GM23248 (cell line): ENCODE data around the gene TMX3. TPM values are rescaled to one million over a fixed set of nuclear protein-coding genes. Genes with fewer than 3 reads are reported as not detected.

Experiments used
- DNase-seq: peaks from one replicate; pipeline ENCODE4 v3.0.0-alpha.2; 2015
- H2AFZ ChIP-seq: fragments of 200-600 bp; sonication (generic); 2 replicates; pipeline ENCODE4 v1.6.1; 2016; ENCODE audit warnings: antibody characterized with exemption
- H3F3A ChIP-seq: fragments of 200-600 bp; sonication (generic); 2 replicates; pipeline ENCODE4 v1.6.1; 2016; ENCODE audit warnings: mild to moderate bottlenecking, antibody characterized with exemption, mixed run types; ENCODE audit not compliant: insufficient read depth
- H3K27ac ChIP-seq: fragments of 200-600 bp; sonication (generic); 2 replicates; pipeline ENCODE4 v1.5.1; 2016; ENCODE audit warnings: mild to moderate bottlenecking
- H3K27me3 ChIP-seq: fragments of 200-600 bp; sonication (generic); replicated peaks from 2 replicates; pipeline ENCODE4 v1.6.1; 2016; ENCODE audit warnings: mild to moderate bottlenecking; ENCODE audit not compliant: insufficient read depth
- H3K36me3 ChIP-seq: fragments of 200-600 bp; sonication (generic); 2 replicates; pipeline ENCODE4 v1.6.1; 2016; ENCODE audit warnings: low read depth, mild to moderate bottlenecking
- H3K4me1 ChIP-seq: fragments of 200-600 bp; sonication (generic); 2 replicates; pipeline ENCODE4 v1.6.1; 2016; ENCODE audit warnings: mild to moderate bottlenecking; ENCODE audit not compliant: insufficient read depth
- H3K4me2 ChIP-seq: fragments of 200-600 bp; sonication (generic); one replicate; pipeline ENCODE4 v1.6.1; 2016; ENCODE audit warnings: mild to moderate bottlenecking; ENCODE audit not compliant: unreplicated experiment
- H3K4me3 ChIP-seq: fragments of 200-600 bp; sonication (generic); 2 replicates; pipeline ENCODE4 v1.5.1; 2016; ENCODE audit warnings: mild to moderate bottlenecking
- H3K79me2 ChIP-seq: fragments of 200-600 bp; sonication (generic); 2 replicates; pipeline ENCODE4 v1.6.1; 2016; ENCODE audit warnings: mild to moderate bottlenecking; ENCODE audit not compliant: insufficient read depth
- H3K9ac ChIP-seq: fragments of 200-600 bp; sonication (generic); 2 replicates; pipeline ENCODE4 v1.6.1; 2016; ENCODE audit warnings: mild to moderate bottlenecking
- H3K9me2 ChIP-seq: fragments of 200-600 bp; sonication (generic); 2 replicates; pipeline ENCODE4 v1.6.1; 2016; ENCODE audit warnings: mixed run types, mild to moderate bottlenecking, moderate library complexity; ENCODE audit not compliant: insufficient read depth
- H3K9me3 ChIP-seq: fragments of 200-600 bp; sonication (generic); one replicate; pipeline ENCODE4 v1.6.1; 2017; ENCODE audit warnings: low read depth
- H4K20me1 ChIP-seq: fragments of 200-600 bp; sonication (generic); 2 replicates; pipeline ENCODE4 v1.6.0; 2016; ENCODE audit not compliant: insufficient read depth
- EZH2 ChIP-seq: fragments of 200-600 bp; sonication (generic); IDR thresholded peaks from 2 replicates; pipeline ENCODE4 v1.6.1; 2018; ENCODE audit warnings: antibody characterized with exemption, mild to moderate bottlenecking; ENCODE audit not compliant: insufficient read depth, poor library complexity, severe bottlenecking
- EZH2phosphoT487 ChIP-seq: fragments of 200-600 bp; sonication (generic); IDR thresholded peaks from 2 replicates; pipeline ENCODE4 v1.6.1; 2018; ENCODE audit warnings: antibody characterized with exemption, moderate library complexity, mild to moderate bottlenecking, low read depth; ENCODE audit not compliant: insufficient read depth
- WGBS, 2 experiments: methylation state at CpG; one replicate each; pipeline ENCODE4 v1.1.6; 2015 to 2017; ENCODE audit warnings: low lambda C conversion rate in 2 of 2, low coverage in 1 of 2; ENCODE audit errors: missing lambda C conversion rate in 2 of 2; 5-methylcytosine and 5-hydroxymethylcytosine counted together
- in situ Hi-C: fragments of 300-500 bp; cut with MboI; formaldehyde crosslinking; loops from 2 replicates; pipeline ENCODE4 v1.15.0; 2020
- polyA plus RNA-seq: library from polyadenylated mRNA; unstranded; fragments of >200 nt; fragmentation: Nextera tagmentation; extraction: Ambion mirVana; gene quantifications from 2 replicates; pipeline ENCODE4 v1.2.1, GENCODE V29; 2016
- total RNA-seq: library from RNA; depleted of rRNA; stranded (reverse); fragments of >200 nt; shearing (Covaris generic); gene quantifications from 2 replicates; pipeline ENCODE4 v1.2.3, GENCODE V29; 2014

The TMX3 gene
- total and polyA plus RNA-seq, 2 experiments from 2014 or later, result 70.4 to 111 TPM

GRCh38 chr18:68660354-68661183 lies 54.3 kb downstream of the TMX3 start:
- H3K9me3 ChIP-seq, result no peaks in the 10 kb centered on the region
- H2AFZ ChIP-seq, result no peak overlapping the region; the same call in 1 of the 2 replicates
- H3K27me3 ChIP-seq, result no peaks in the 10 kb centered on the region
- H3K27ac ChIP-seq, result no peak overlapping the region
- H3K9me2 ChIP-seq, result no peaks in the 10 kb centered on the region
- no peak overlapping the region for H3K4me3 ChIP-seq
- H3K4me2 ChIP-seq, result no peak overlapping the region
- peak; percentile 73 for DNase-seq
- H3F3A ChIP-seq, result no peaks in the 10 kb centered on the region
- H3K36me3 ChIP-seq, result no peaks in the 10 kb centered on the region
- in situ Hi-C loops, result loop anchor here (10.0 kb wide), 1 partner anchor 1446 kb away; no protein-coding TSS in a partner anchor
- no peak overlapping the region for H3K9ac ChIP-seq
- no peak for TF ChIP-seq EZH2
- TF ChIP-seq EZH2phosphoT487, result no peak
- no peaks in the 10 kb centered on the region for H4K20me1 ChIP-seq
- 36 to 43% methylated on average over 5 of the region's 5 CpGs for WGBS, 2 experiments
- no peaks in the 10 kb centered on the region for H3K79me2 ChIP-seq
- H3K4me1 ChIP-seq, result no peaks in the 10 kb centered on the region

GRCh38 chr18:68648191-68648590 lies 66.7 kb downstream of the TMX3 start:
- Histone ChIP-seq H2AFZ (no peak overlapping the region), H3K9ac (no peak overlapping the region), H3K4me1 (peaks cover 5% of the 10 kb centered on the region; the same call in 1 of the 2 replicates), H3K9me3 (no peaks in the 10 kb centered on the region), H3F3A (no peaks in the 10 kb centered on the region), H3K9me2 (no peaks in the 10 kb centered on the region), H4K20me1 (no peaks in the 10 kb centered on the region), H3K27ac (no peak overlapping the region), H3K27me3 (no peaks in the 10 kb centered on the region), H3K4me3 (no peak overlapping the region), H3K36me3 (no peaks in the 10 kb centered on the region), H3K79me2 (no peaks in the 10 kb centered on the region), H3K4me2 (no peak overlapping the region)
- no peak for TF ChIP-seq EZH2phosphoT487
- no peak for TF ChIP-seq EZH2
- in situ Hi-C loops, result no loop called here
- no peak for DNase-seq

DNA sequence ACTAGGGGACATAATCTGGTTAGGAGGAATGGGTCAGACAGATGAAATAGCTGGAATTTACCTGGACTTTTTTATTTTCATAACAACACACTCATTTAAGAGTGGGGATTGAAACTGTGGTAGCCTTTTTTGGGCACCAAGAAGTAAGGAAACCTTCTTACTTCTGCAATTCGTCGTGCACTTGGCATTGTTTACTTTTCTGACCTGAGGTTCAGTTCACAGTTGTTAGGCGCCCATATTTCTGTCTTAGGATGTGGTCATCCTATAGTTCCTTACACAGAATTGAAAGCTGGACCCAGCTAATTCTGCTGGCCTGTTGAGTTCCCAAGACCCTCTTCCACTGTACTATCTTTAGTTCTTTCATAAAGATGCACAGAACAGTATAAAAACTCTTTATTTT lies 72.9 kb downstream of the TMX3 start:
- no peak for TF ChIP-seq EZH2phosphoT487
- TF ChIP-seq EZH2, result no peak
- no peak overlapping the region for H2AFZ ChIP-seq
- no peak overlapping the region for H3K27ac ChIP-seq
- H3F3A ChIP-seq, result no peaks in the 10 kb centered on the region
- no peaks in the 10 kb centered on the region for H3K27me3 ChIP-seq
- H3K4me3 ChIP-seq, result no peak overlapping the region
- H3K9me2 ChIP-seq, result no peaks in the 10 kb centered on the region
- 89 to 92% methylated on average over 3 of the region's 3 CpGs for WGBS, 2 experiments
- H4K20me1 ChIP-seq, result no peaks in the 10 kb centered on the region
- H3K9me3 ChIP-seq, result no peaks in the 10 kb centered on the region
- in situ Hi-C loops, result no loop called here
- H3K9ac ChIP-seq, result no peak overlapping the region
- no peaks in the 10 kb centered on the region for H3K4me1 ChIP-seq
- no peaks in the 10 kb centered on the region for H3K36me3 ChIP-seq
- H3K4me2 ChIP-seq, result no peak overlapping the region
- no peaks in the 10 kb centered on the region for H3K79me2 ChIP-seq
- no peak for DNase-seq

DNA sequence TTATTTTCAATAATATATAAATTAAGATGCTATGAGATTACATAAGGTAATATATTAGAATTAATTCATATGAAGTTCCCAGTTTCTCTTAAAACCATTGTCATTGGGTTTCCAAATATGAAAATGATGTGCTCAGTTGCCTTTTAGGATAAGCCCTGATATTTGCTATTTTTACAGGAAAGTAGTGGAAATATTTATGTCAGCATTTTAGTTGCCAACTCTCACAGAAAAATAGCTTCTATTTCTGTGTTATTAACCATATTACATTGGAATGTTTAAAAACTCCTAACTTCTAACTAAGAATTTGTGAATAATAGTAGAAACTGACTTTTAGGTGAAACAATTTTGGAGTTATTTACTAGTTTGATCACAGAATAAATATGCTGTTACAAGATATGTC lies 74.0 kb downstream of the TMX3 start:
- no peaks in the 10 kb centered on the region for H3K4me1 ChIP-seq
- no peak overlapping the region for H3K4me3 ChIP-seq
- H3K36me3 ChIP-seq, result no peaks in the 10 kb centered on the region
- H3K9me2 ChIP-seq, result no peaks in the 10 kb centered on the region
- no peak overlapping the region for H3K9ac ChIP-seq
- no peaks in the 10 kb centered on the region for H3K9me3 ChIP-seq
- no peaks in the 10 kb centered on the region for H3F3A ChIP-seq
- no peak for DNase-seq
- H2AFZ ChIP-seq, result no peak overlapping the region
- no peaks in the 10 kb centered on the region for H4K20me1 ChIP-seq
- H3K27ac ChIP-seq, result no peak overlapping the region
- no peaks in the 10 kb centered on the region for H3K27me3 ChIP-seq
- in situ Hi-C loops, result no loop called here
- H3K79me2 ChIP-seq, result no peaks in the 10 kb centered on the region
- no peak for TF ChIP-seq EZH2
- TF ChIP-seq EZH2phosphoT487, result no peak
- H3K4me2 ChIP-seq, result no peak overlapping the region

- no peak for DNase-seq
- H3K27me3 ChIP-seq, result no peaks in the 10 kb centered on the region
- no peak overlapping the region for H3K27ac ChIP-seq
- no peaks in the 10 kb centered on the region for H3F3A ChIP-seq
- TF ChIP-seq EZH2 (no peak), EZH2phosphoT487 (no peak)
- no peaks in the 10 kb centered on the region for H3K4me1 ChIP-seq
- 81 to 89% methylated on average over 6 of the region's 6 CpGs for WGBS, 2 experiments
- no peaks in the 10 kb centered on the region for H3K36me3 ChIP-seq
- no peaks in the 10 kb centered on the region for H4K20me1 ChIP-seq
- no peaks in the 10 kb centered on the region for H3K9me2 ChIP-seq
- H3K9ac ChIP-seq, result no peak overlapping the region
- H3K4me3 ChIP-seq, result no peak overlapping the region
- in situ Hi-C loops, result loop anchor here (10.0 kb wide), 1 partner anchor 1124 kb away; the partner anchor contains the start of gene DSEL
- H3K9me3 ChIP-seq, result no peaks in the 10 kb centered on the region
- no peaks in the 10 kb centered on the region for H3K79me2 ChIP-seq
- no peak overlapping the region for H3K4me2 ChIP-seq
- no peak overlapping the region for H2AFZ ChIP-seq
These were observed 76.3 kb downstream of the TMX3 start for GRCh38 chr18:68638613-68639012.
